ENCODE results near the gene HTR2B. TPM values are rescaled to one million over a fixed set of nuclear protein-coding genes. Genes with fewer than 3 reads are reported as not detected.

HTR2B gene
- 0.11 TPM for polyA plus RNA-seq (2013, experiment 1 of 2)
- 0.15 TPM for polyA plus RNA-seq (2013, experiment 2 of 2)

DNA sequence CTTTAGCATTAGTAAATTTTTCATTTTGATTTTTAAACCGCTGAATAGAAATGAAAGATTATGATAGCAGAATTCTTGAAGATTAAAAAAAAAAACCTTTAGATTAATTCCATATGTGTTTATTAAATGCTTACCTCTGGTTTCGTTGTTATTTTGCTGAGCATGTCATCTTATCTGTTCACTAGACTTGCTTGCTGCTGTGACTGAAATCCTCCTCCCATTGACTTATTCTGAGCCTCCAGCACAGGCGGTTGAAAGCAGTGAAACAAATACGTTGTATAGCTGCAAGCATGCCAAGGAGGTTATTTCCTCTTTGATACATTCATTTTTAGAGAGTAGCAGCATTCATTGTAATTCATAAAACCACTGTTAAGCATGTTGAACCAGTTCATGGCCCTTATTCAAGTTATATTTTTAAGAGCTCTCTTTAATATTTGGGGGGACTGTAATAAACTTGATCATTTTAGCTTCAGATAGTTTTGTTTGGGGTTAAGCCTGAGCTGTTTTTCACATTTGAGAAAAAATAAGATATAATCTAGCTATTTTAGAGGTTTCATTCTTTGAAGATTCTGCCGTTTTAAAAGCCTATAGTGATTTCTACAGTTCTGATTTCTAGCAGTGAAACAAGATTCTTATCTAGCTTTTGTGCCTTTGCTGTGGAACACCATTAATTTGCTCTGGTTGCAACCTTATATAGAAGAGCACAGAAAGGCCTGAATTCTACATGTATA is at the start of gene HTR2B:
Gene HTR2B (minus strand): TSS at position 205 of the 731 bp plus-strand sequence. CDS start 1,278 bp downstream, outside the sequence.
- H3K9me3 ChIP-seq (ENCODE audit: control insufficient read depth, low read length) = no peaks in the 10 kb centered on the region
- peak within 1 kb of the TSS; percentile 18 for H3K27ac ChIP-seq (ENCODE audit: low read depth, low read length, severe bottlenecking)
- 67% methylated on average over 1 of the region's 5 CpGs; no CpG with 5 or more reads in 1 of the 2 experiments for WGBS, 2 experiments (ENCODE audit: insufficient coverage in 2 of 2)
- H3K4me1 ChIP-seq (ENCODE audit: control insufficient read depth, insufficient read depth, low read length, poor library complexity, severe bottlenecking) = peaks cover 28% of the 10 kb centered on the region
- H3K4me3 ChIP-seq (ENCODE audit: extremely low read depth, insufficient read depth, low read length, poor library complexity, severe bottlenecking) = no peak within 1 kb of the TSS
- H3K36me3 ChIP-seq (ENCODE audit: control insufficient read depth, insufficient read depth, low read length) = peaks cover 8% of the 10 kb centered on the region

DNA sequence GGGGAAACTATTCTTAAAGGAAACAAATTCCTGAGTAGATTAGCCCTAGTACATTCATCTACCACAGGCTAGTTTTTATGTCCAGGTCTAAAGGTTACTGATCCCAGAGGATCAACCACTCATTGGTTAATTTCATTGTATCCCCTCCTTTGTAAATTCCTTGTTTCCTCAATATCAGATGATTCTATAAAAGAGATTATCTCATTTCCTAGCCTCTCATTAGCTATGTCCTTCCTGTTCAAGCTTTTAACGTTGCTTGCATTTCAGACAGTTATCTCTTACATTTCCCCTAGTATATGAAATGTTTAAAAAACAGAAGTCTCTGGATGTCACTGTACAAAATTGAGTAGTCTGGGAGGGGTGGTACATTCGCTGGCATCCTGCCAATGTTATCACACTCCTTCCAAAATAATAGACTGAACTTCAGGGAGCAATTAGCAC is 49.4 kb upstream of the HTR2B start:
- no peaks in the 10 kb centered on the region for H3K4me1 ChIP-seq (ENCODE audit: control insufficient read depth, insufficient read depth, low read length, poor library complexity, severe bottlenecking)
- WGBS, 2 experiments (ENCODE audit: insufficient coverage in 2 of 2) = 100% methylated on average over 1 of the region's 2 CpGs; no CpG with 5 or more reads in 1 of the 2 experiments
- H3K36me3 ChIP-seq (ENCODE audit: control insufficient read depth, insufficient read depth, low read length) = peaks cover 58% of the 10 kb centered on the region
- H3K4me3 ChIP-seq (ENCODE audit: extremely low read depth, insufficient read depth, low read length, poor library complexity, severe bottlenecking) = no peak overlapping the region
- H3K9me3 ChIP-seq (ENCODE audit: control insufficient read depth, low read length) = no peaks in the 10 kb centered on the region
- no peak overlapping the region for H3K27ac ChIP-seq (ENCODE audit: low read depth, low read length, severe bottlenecking)

DNA sequence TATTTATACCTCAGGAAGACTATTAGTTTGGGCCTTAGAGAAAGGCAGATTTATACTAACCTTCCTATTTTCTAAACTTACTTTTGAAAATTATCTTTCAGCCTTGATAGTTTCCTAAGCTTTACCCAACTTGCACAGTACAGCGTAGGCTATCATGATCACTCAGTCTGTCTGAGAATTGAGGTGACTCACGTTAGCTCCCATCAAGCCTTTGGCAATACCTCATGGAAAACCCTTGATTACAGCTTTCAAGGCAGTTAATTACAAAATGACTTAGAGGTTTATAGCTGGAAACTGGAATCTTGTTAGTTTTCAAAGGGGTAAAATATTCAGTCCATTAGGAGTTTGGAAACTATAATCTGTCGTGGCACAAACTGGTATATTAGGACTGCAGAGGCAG is 47.2 kb upstream of the HTR2B start:
- no peak overlapping the region for H3K4me3 ChIP-seq (ENCODE audit: extremely low read depth, insufficient read depth, low read length, poor library complexity, severe bottlenecking)
- no peak overlapping the region for H3K27ac ChIP-seq (ENCODE audit: low read depth, low read length, severe bottlenecking)
- H3K36me3 ChIP-seq (ENCODE audit: control insufficient read depth, insufficient read depth, low read length) = peaks cover 76% of the 10 kb centered on the region
- H3K4me1 ChIP-seq (ENCODE audit: control insufficient read depth, insufficient read depth, low read length, poor library complexity, severe bottlenecking) = peaks cover 11% of the 10 kb centered on the region
- WGBS, 2 experiments (ENCODE audit: insufficient coverage in 2 of 2) = 93 to 100% methylated on average over 2 to 3 of the region's 3 CpGs
- H3K9me3 ChIP-seq (ENCODE audit: control insufficient read depth, low read length) = no peaks in the 10 kb centered on the region

DNA sequence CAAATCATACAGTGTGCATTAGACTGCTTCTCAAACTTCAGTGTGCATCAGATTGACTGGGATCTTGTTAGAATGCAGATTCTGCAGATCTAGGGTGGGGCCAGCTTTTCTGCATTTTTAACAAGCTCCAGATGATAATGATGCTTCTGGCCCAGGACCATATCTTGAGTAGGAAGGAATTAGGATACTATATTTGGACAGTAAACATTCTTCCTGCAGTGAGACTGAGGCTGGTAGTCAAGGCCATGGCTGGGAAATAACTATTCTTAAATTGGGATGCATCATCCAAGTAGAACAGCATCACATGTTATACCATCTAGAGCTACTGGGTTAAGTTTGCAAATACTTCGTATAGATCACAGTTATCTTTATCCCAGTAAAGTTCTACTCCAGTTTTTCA is 45.2 kb upstream of the HTR2B start:
- peaks cover 11% of the 10 kb centered on the region for H3K4me1 ChIP-seq (ENCODE audit: control insufficient read depth, insufficient read depth, low read length, poor library complexity, severe bottlenecking)
- no peak overlapping the region for H3K27ac ChIP-seq (ENCODE audit: low read depth, low read length, severe bottlenecking)
- WGBS, 2 experiments (ENCODE audit: insufficient coverage in 2 of 2) = no CpG with 5 or more reads among the region's 1 CpG
- peaks cover 82% of the 10 kb centered on the region for H3K36me3 ChIP-seq (ENCODE audit: control insufficient read depth, insufficient read depth, low read length)
- H3K4me3 ChIP-seq (ENCODE audit: extremely low read depth, insufficient read depth, low read length, poor library complexity, severe bottlenecking) = no peak overlapping the region
- H3K9me3 ChIP-seq (ENCODE audit: control insufficient read depth, low read length) = no peaks in the 10 kb centered on the region

DNA sequence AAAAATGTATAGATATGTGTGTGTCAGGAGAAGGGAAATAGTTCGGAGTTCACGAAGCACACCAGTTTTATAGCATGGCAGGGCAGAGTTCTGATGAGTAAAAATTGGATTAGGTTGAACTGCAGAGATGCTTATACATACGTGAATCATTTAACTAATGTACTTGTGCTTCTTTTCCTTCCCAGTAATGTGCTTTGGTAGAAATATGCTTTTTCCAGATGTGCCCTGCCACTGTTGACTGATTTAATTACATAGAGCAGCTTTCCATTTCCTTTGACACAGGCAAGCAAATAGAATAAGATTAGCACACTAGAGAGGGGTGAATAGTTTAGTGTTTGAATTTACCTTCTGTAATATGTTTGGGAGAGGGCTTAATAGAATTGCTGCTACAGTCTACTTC is 44.6 kb upstream of the HTR2B start:
- no peaks in the 10 kb centered on the region for H3K9me3 ChIP-seq (ENCODE audit: control insufficient read depth, low read length)
- peaks cover 79% of the 10 kb centered on the region for H3K36me3 ChIP-seq (ENCODE audit: control insufficient read depth, insufficient read depth, low read length)
- H3K4me1 ChIP-seq (ENCODE audit: control insufficient read depth, insufficient read depth, low read length, poor library complexity, severe bottlenecking) = peaks cover 11% of the 10 kb centered on the region
- WGBS, 2 experiments (ENCODE audit: insufficient coverage in 2 of 2) = 100% methylated on average over 2 of the region's 3 CpGs
- H3K4me3 ChIP-seq (ENCODE audit: extremely low read depth, insufficient read depth, low read length, poor library complexity, severe bottlenecking) = no peak overlapping the region
- H3K27ac ChIP-seq (ENCODE audit: low read depth, low read length, severe bottlenecking) = no peak overlapping the region

DNA sequence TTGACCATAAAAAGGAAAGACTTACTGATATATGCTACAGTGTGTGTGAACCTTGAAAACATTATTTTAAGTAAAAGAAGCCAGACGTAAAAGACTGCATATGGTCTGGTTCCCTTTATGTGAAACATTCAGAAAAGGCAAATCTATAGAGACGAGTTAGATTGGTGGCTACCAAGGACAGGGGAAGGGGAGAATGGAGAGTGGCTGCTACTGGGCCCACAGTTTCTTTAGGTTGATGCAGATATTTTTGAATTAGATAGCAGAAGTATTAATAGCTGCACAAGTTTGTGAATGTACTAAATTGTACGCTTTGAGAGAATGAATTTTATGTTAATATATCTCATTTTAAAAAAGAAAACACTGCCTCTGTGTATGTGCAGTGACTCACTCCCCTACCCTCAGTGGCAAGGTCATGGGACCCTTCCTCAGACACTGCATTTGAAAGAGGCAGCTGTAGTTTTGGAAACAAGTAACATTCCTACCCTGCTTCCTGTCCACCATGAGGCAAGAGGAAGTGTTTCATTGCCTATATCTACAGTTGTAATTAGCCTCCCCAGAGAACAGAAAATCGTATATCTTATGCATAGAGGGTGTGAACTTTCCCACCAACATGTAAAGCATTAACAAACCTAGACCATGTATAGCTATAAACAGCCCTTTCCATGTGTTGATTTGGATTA is 43.8 kb upstream of the HTR2B start:
- Histone ChIP-seq H3K36me3 (ENCODE audit: control insufficient read depth, insufficient read depth, low read length) (peaks cover 84% of the 10 kb centered on the region), H3K4me1 (ENCODE audit: control insufficient read depth, insufficient read depth, low read length, poor library complexity, severe bottlenecking) (peaks cover 11% of the 10 kb centered on the region), H3K4me3 (ENCODE audit: extremely low read depth, insufficient read depth, low read length, poor library complexity, severe bottlenecking) (no peak overlapping the region), H3K27ac (ENCODE audit: low read depth, low read length, severe bottlenecking) (peak overlapping the region; percentile 74), H3K9me3 (ENCODE audit: control insufficient read depth, low read length) (no peaks in the 10 kb centered on the region)
- 100% methylated on average over 2 of the region's 4 CpGs for WGBS, 2 experiments (ENCODE audit: insufficient coverage in 2 of 2)

DNA sequence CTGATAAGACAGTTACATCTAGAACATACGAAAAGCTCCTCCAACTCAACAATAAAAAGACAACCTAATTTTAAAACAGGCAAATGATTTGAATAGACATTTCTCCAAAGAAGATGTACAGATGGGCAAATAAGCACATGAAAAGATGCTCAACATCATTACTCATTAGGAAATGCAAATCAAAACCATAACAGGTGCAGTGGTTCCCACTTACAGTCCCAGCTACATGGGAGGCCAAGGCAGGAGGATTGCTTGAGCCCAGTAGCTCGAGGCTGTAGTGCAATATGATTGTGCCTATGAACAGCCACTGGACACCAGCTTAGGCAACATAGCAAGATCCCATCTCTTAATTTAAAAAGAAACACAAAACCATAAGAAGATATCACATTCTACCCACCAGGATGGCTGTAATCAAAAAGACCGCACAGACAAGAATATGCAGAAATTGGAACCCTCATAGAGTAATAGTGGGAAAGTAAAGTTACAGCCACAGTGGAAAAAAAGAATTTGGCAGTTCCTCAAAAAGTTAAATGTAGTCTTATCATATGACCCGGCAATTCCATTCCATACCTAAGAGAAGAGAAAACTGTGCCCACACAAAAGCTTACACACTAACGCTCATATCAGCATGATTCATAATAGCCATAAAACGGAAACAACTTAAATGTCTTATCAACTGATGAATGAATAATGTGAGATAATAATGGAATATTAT is 43.1 kb upstream of the HTR2B start:
- no peak overlapping the region for H3K4me3 ChIP-seq (ENCODE audit: extremely low read depth, insufficient read depth, low read length, poor library complexity, severe bottlenecking)
- H3K9me3 ChIP-seq (ENCODE audit: control insufficient read depth, low read length) = no peaks in the 10 kb centered on the region
- WGBS, 2 experiments (ENCODE audit: insufficient coverage in 2 of 2) = 100% methylated on average over 1 of the region's 6 CpGs
- H3K4me1 ChIP-seq (ENCODE audit: control insufficient read depth, insufficient read depth, low read length, poor library complexity, severe bottlenecking) = peaks cover 11% of the 10 kb centered on the region
- H3K36me3 ChIP-seq (ENCODE audit: control insufficient read depth, insufficient read depth, low read length) = peaks cover 89% of the 10 kb centered on the region
- H3K27ac ChIP-seq (ENCODE audit: low read depth, low read length, severe bottlenecking) = peak overlapping the region; percentile 74

DNA sequence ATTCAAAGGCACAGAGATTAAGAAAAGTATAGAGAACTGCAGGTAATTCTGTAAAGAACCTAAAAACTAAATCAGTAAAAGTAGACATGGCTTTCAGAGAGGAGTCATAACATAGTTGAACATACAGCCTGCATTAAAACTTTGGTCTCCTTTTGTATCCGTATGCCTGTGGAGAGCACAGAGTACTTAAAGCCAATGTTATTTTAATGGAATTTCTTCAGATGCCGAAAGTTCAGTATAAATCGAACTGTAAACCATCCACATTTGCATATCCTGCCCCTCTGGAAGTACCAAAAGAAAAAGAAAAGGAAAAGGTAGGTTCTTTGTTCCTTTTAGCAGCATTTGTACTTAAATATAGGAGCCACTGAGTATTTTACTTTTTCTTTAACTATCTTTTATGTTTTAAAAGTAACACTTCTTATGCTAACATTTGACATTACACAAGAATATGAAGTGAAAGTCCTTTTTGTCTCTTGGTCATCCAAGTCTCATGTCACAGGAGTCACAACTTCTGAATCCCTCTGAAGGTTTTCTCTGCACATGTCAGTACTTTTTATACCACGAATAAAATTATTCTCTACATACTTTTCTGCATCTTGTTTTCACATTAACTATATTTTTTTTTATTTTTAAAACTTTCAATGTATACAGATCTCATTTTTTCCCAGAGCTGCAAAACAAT is 38.7 kb upstream of the HTR2B start:
- H3K4me3 ChIP-seq (ENCODE audit: extremely low read depth, insufficient read depth, low read length, poor library complexity, severe bottlenecking) = no peak overlapping the region
- peaks cover 70% of the 10 kb centered on the region for H3K36me3 ChIP-seq (ENCODE audit: control insufficient read depth, insufficient read depth, low read length)
- no peak overlapping the region for H3K27ac ChIP-seq (ENCODE audit: low read depth, low read length, severe bottlenecking)
- H3K9me3 ChIP-seq (ENCODE audit: control insufficient read depth, low read length) = no peaks in the 10 kb centered on the region
- 80 to 91% methylated on average over 1 to 2 of the region's 4 CpGs for WGBS, 2 experiments (ENCODE audit: insufficient coverage in 2 of 2)
- H3K4me1 ChIP-seq (ENCODE audit: control insufficient read depth, insufficient read depth, low read length, poor library complexity, severe bottlenecking) = peaks cover 28% of the 10 kb centered on the region

DNA sequence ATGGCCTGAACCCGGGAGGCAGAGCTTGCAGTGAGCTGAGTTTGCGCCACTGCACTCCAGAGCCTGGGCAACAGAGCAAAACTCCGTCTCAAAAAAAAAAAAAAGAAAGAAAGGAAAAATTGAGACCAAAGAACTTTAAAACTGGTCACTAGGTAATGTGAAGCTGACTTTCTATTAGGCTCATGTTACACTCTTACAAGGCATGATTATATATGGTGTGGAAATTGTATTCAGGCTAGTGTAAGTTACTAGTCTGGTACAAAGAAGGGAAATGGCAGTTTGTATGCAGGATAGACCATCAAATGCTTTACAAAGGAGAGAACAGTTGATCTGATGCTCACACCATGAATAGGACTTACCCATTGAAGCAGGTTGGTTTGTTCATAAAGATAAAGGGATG is 38.2 kb upstream of the HTR2B start:
- 97 to 100% methylated on average over 1 to 3 of the region's 3 CpGs for WGBS, 2 experiments (ENCODE audit: insufficient coverage in 2 of 2)
- peaks cover 67% of the 10 kb centered on the region for H3K36me3 ChIP-seq (ENCODE audit: control insufficient read depth, insufficient read depth, low read length)
- no peak overlapping the region for H3K27ac ChIP-seq (ENCODE audit: low read depth, low read length, severe bottlenecking)
- no peak overlapping the region for H3K4me3 ChIP-seq (ENCODE audit: extremely low read depth, insufficient read depth, low read length, poor library complexity, severe bottlenecking)
- no peaks in the 10 kb centered on the region for H3K9me3 ChIP-seq (ENCODE audit: control insufficient read depth, low read length)
- H3K4me1 ChIP-seq (ENCODE audit: control insufficient read depth, insufficient read depth, low read length, poor library complexity, severe bottlenecking) = peaks cover 23% of the 10 kb centered on the region

DNA sequence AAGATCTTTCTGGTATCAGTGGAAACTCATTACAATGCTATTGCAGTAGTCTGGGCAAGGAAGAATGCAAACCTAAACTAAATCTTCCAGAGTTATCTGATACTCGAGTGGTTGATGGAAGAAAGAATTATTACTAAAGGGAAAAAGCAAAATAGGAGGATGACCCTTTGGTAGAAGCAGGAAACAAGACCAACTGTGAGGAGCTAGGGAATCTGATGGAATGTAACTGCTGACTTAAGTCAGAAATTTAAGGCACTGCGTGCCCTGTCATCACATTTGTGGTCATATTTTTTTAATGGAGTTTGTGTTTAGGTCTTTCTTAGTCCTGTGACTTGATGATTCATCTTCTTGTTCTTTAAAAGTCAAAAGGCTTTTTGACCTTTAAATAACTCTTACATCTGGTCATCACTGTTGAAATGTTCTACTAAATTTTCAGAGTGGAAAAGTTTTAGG is 37.1 kb upstream of the HTR2B start:
- Histone ChIP-seq H3K36me3 (ENCODE audit: control insufficient read depth, insufficient read depth, low read length) (peaks cover 63% of the 10 kb centered on the region), H3K27ac (ENCODE audit: low read depth, low read length, severe bottlenecking) (peak overlapping the region; percentile 83), H3K9me3 (ENCODE audit: control insufficient read depth, low read length) (no peaks in the 10 kb centered on the region), H3K4me1 (ENCODE audit: control insufficient read depth, insufficient read depth, low read length, poor library complexity, severe bottlenecking) (peaks cover 19% of the 10 kb centered on the region), H3K4me3 (ENCODE audit: extremely low read depth, insufficient read depth, low read length, poor library complexity, severe bottlenecking) (no peak overlapping the region)
- 80 to 94% methylated on average over 1 to 2 of the region's 2 CpGs for WGBS, 2 experiments (ENCODE audit: insufficient coverage in 2 of 2)
